ENCODE results near the gene KIRREL3.

Gene KIRREL3

GRCh38 chr11:126698576-126698975 lies 302.0 kb downstream of the KIRREL3 start:
- no peaks in the 10 kb centered on the region for H3K36me3 ChIP-seq (ENCODE audit: insufficient read depth, insufficient read length, low read length)
- no peak overlapping the region for H3K4me3 ChIP-seq (ENCODE audit: insufficient read length, low read depth)
- no peaks in the 10 kb centered on the region for H3K27me3 ChIP-seq (ENCODE audit: insufficient read depth, insufficient read length)
- no peak overlapping the region for H3K9ac ChIP-seq (ENCODE audit: insufficient read length, low read depth)
- TF ChIP-seq YY1 (IDR thresholded peaks at IDR 0.05; ENCODE audit: insufficient read depth, insufficient read length) (no peak), ZNF274 (IDR thresholded peaks at IDR 0.05; ENCODE audit: low read depth, low read length) (no peak), SUZ12 (IDR thresholded peaks at IDR 0.05; ENCODE audit: extremely low read depth, insufficient read depth, insufficient read length) (no peak)
- no peaks in the 10 kb centered on the region for H3K9me3 ChIP-seq (ENCODE audit: insufficient read depth, low read length)
- DNase-seq (ENCODE audit: low read depth, low spot score): no peak
- peaks cover 4% of the 10 kb centered on the region for H3K4me1 ChIP-seq (ENCODE audit: insufficient read depth, insufficient read length)

GRCh38 chr11:126697936-126698335 lies 302.6 kb downstream of the KIRREL3 start:
- no peaks in the 10 kb centered on the region for H3K9me3 ChIP-seq (ENCODE audit: insufficient read depth, low read length)
- H3K4me3 ChIP-seq (ENCODE audit: insufficient read length, low read depth): no peak overlapping the region
- H3K36me3 ChIP-seq (ENCODE audit: insufficient read depth, insufficient read length, low read length): no peaks in the 10 kb centered on the region
- no peaks in the 10 kb centered on the region for H3K27me3 ChIP-seq (ENCODE audit: insufficient read depth, insufficient read length)
- no peak overlapping the region for H3K9ac ChIP-seq (ENCODE audit: insufficient read length, low read depth)
- TF ChIP-seq ZNF274 (IDR thresholded peaks at IDR 0.05; ENCODE audit: low read depth, low read length): no peak
- TF ChIP-seq YY1 (IDR thresholded peaks at IDR 0.05; ENCODE audit: insufficient read depth, insufficient read length): no peak
- TF ChIP-seq SUZ12 (IDR thresholded peaks at IDR 0.05; ENCODE audit: extremely low read depth, insufficient read depth, insufficient read length): no peak
- no peak for DNase-seq (ENCODE audit: low read depth, low spot score)
- peaks cover under 1% of the 10 kb centered on the region for H3K4me1 ChIP-seq (ENCODE audit: insufficient read depth, insufficient read length)

GRCh38 chr11:126696982-126697381 lies 303.6 kb downstream of the KIRREL3 start:
- Histone ChIP-seq H3K36me3 (ENCODE audit: insufficient read depth, insufficient read length, low read length) (no peaks in the 10 kb centered on the region), H3K4me1 (ENCODE audit: insufficient read depth, insufficient read length) (no peaks in the 10 kb centered on the region), H3K4me3 (ENCODE audit: insufficient read length, low read depth) (no peak overlapping the region), H3K27me3 (ENCODE audit: insufficient read depth, insufficient read length) (no peaks in the 10 kb centered on the region), H3K9me3 (ENCODE audit: insufficient read depth, low read length) (no peaks in the 10 kb centered on the region), H3K9ac (ENCODE audit: insufficient read length, low read depth) (no peak overlapping the region)
- TF ChIP-seq YY1 (IDR thresholded peaks at IDR 0.05; ENCODE audit: insufficient read depth, insufficient read length) (no peak), SUZ12 (IDR thresholded peaks at IDR 0.05; ENCODE audit: extremely low read depth, insufficient read depth, insufficient read length) (no peak), ZNF274 (IDR thresholded peaks at IDR 0.05; ENCODE audit: low read depth, low read length) (no peak)
- no peak for DNase-seq (ENCODE audit: low read depth, low spot score)

- no peak for TF ChIP-seq SUZ12 (IDR thresholded peaks at IDR 0.05; ENCODE audit: extremely low read depth, insufficient read depth, insufficient read length)
- TF ChIP-seq ZNF274 (IDR thresholded peaks at IDR 0.05; ENCODE audit: low read depth, low read length): no peak
- no peak for TF ChIP-seq YY1 (IDR thresholded peaks at IDR 0.05; ENCODE audit: insufficient read depth, insufficient read length)
- Histone ChIP-seq H3K36me3 (ENCODE audit: insufficient read depth, insufficient read length, low read length) (no peaks in the 10 kb centered on the region), H3K9ac (ENCODE audit: insufficient read length, low read depth) (no peak overlapping the region), H3K4me1 (ENCODE audit: insufficient read depth, insufficient read length) (no peaks in the 10 kb centered on the region), H3K4me3 (ENCODE audit: insufficient read length, low read depth) (no peak overlapping the region), H3K27me3 (ENCODE audit: insufficient read depth, insufficient read length) (no peaks in the 10 kb centered on the region), H3K9me3 (ENCODE audit: insufficient read depth, low read length) (no peaks in the 10 kb centered on the region)
- no peak for DNase-seq (ENCODE audit: low read depth, low spot score)
Measured at GRCh38 chr11:126695293-126695692, 305.3 kb downstream of the KIRREL3 start.

GRCh38 chr11:126694065-126694625 lies 306.4 kb downstream of the KIRREL3 start:
- Histone ChIP-seq H3K36me3 (ENCODE audit: insufficient read depth, insufficient read length, low read length) (no peaks in the 10 kb centered on the region), H3K9ac (ENCODE audit: insufficient read length, low read depth) (no peak overlapping the region), H3K4me1 (ENCODE audit: insufficient read depth, insufficient read length) (no peaks in the 10 kb centered on the region), H3K4me3 (ENCODE audit: insufficient read length, low read depth) (no peak overlapping the region), H3K9me3 (ENCODE audit: insufficient read depth, low read length) (no peaks in the 10 kb centered on the region), H3K27me3 (ENCODE audit: insufficient read depth, insufficient read length) (no peaks in the 10 kb centered on the region)
- TF ChIP-seq ZNF274 (IDR thresholded peaks at IDR 0.05; ENCODE audit: low read depth, low read length) (no peak), YY1 (IDR thresholded peaks at IDR 0.05; ENCODE audit: insufficient read depth, insufficient read length) (no peak), SUZ12 (IDR thresholded peaks at IDR 0.05; ENCODE audit: extremely low read depth, insufficient read depth, insufficient read length) (no peak)
- DNase-seq (ENCODE audit: low read depth, low spot score): no peak

- Histone ChIP-seq H3K27me3 (ENCODE audit: insufficient read depth, insufficient read length) (no peaks in the 10 kb centered on the region), H3K4me1 (ENCODE audit: insufficient read depth, insufficient read length) (no peaks in the 10 kb centered on the region), H3K9ac (ENCODE audit: insufficient read length, low read depth) (no peak overlapping the region), H3K36me3 (ENCODE audit: insufficient read depth, insufficient read length, low read length) (no peaks in the 10 kb centered on the region), H3K4me3 (ENCODE audit: insufficient read length, low read depth) (no peak overlapping the region), H3K9me3 (ENCODE audit: insufficient read depth, low read length) (no peaks in the 10 kb centered on the region)
- no peak for TF ChIP-seq YY1 (IDR thresholded peaks at IDR 0.05; ENCODE audit: insufficient read depth, insufficient read length)
- no peak for TF ChIP-seq SUZ12 (IDR thresholded peaks at IDR 0.05; ENCODE audit: extremely low read depth, insufficient read depth, insufficient read length)
- no peak for TF ChIP-seq ZNF274 (IDR thresholded peaks at IDR 0.05; ENCODE audit: low read depth, low read length)
- DNase-seq (ENCODE audit: low read depth, low spot score): no peak
Measured at GRCh38 chr11:126687477-126687876, 313.1 kb downstream of the KIRREL3 start.

GRCh38 chr11:126686938-126687337 lies 313.6 kb downstream of the KIRREL3 start:
- no peak for TF ChIP-seq SUZ12 (IDR thresholded peaks at IDR 0.05; ENCODE audit: extremely low read depth, insufficient read depth, insufficient read length)
- TF ChIP-seq ZNF274 (IDR thresholded peaks at IDR 0.05; ENCODE audit: low read depth, low read length): no peak
- no peak for TF ChIP-seq YY1 (IDR thresholded peaks at IDR 0.05; ENCODE audit: insufficient read depth, insufficient read length)
- Histone ChIP-seq H3K36me3 (ENCODE audit: insufficient read depth, insufficient read length, low read length) (no peaks in the 10 kb centered on the region), H3K27me3 (ENCODE audit: insufficient read depth, insufficient read length) (no peaks in the 10 kb centered on the region), H3K4me3 (ENCODE audit: insufficient read length, low read depth) (no peak overlapping the region), H3K9me3 (ENCODE audit: insufficient read depth, low read length) (no peaks in the 10 kb centered on the region), H3K9ac (ENCODE audit: insufficient read length, low read depth) (no peak overlapping the region), H3K4me1 (ENCODE audit: insufficient read depth, insufficient read length) (no peaks in the 10 kb centered on the region)
- DNase-seq (ENCODE audit: low read depth, low spot score): no peak

Data from NT2/D1 (cell line).